ES-I3 (cell line): ENCODE results near the gene SLC30A1.

Experiments used
- H3K36me3 ChIP-seq: 2 replicates; pipeline ENCODE4 v1.6.1; 2013; ENCODE audit warnings: mild to moderate bottlenecking, low read length, control low read depth, moderate library complexity; ENCODE audit not compliant: insufficient read depth
- H3K4me1 ChIP-seq: 2 replicates; pipeline ENCODE4 v1.6.1; 2013; ENCODE audit warnings: mild to moderate bottlenecking, control low read depth, low read length; ENCODE audit not compliant: insufficient read depth
- H3K9ac ChIP-seq: 2 replicates; pipeline ENCODE4 v1.6.1; 2013; ENCODE audit warnings: low read depth, mild to moderate bottlenecking, low read length, moderate library complexity
- H3K9me3 ChIP-seq: 2 replicates; pipeline ENCODE4 v1.6.1; 2013; ENCODE audit warnings: mild to moderate bottlenecking, low read length, moderate library complexity; ENCODE audit not compliant: control insufficient read depth, insufficient read depth

SLC30A1 gene

GRCh38 chr1:211534545-211535291 is 44.2 kb downstream of the SLC30A1 start:
- Histone ChIP-seq H3K36me3 (no peaks in the 10 kb centered on the region), H3K9ac (no peak overlapping the region), H3K9me3 (no peaks in the 10 kb centered on the region), H3K4me1 (no peaks in the 10 kb centered on the region)

- H3K9me3 ChIP-seq: no peaks in the 10 kb centered on the region
These were observed 46.9 kb downstream of the SLC30A1 start for GRCh38 chr1:211532088-211532444.

GRCh38 chr1:211531194-211532087 is 47.5 kb downstream of the SLC30A1 start:
- no peak overlapping the region for H3K9ac ChIP-seq
- peaks cover 13% of the 10 kb centered on the region; the same call in 1 of the 2 replicates for H3K4me1 ChIP-seq
- H3K36me3 ChIP-seq: no peaks in the 10 kb centered on the region
- H3K9me3 ChIP-seq: no peaks in the 10 kb centered on the region

More at GRCh38 chr1:211532088-211532444, 46.9 kb downstream of the SLC30A1 start:
- Histone ChIP-seq H3K36me3 (no peaks in the 10 kb centered on the region), H3K4me1 (peaks cover 9% of the 10 kb centered on the region; the same call in 1 of the 2 replicates), H3K9ac (no peak overlapping the region)

- no peak overlapping the region for H3K9ac ChIP-seq
- H3K4me1 ChIP-seq: peaks cover 16% of the 10 kb centered on the region; the same call in 1 of the 2 replicates
- H3K9me3 ChIP-seq: no peaks in the 10 kb centered on the region
- H3K36me3 ChIP-seq: no peaks in the 10 kb centered on the region
These were observed 48.9 kb downstream of the SLC30A1 start for GRCh38 chr1:211530102-211530501.

GRCh38 chr1:211529453-211529852 is 49.5 kb downstream of the SLC30A1 start:
- H3K9ac ChIP-seq: no peak overlapping the region
- no peaks in the 10 kb centered on the region for H3K9me3 ChIP-seq
- H3K4me1 ChIP-seq: peaks cover 22% of the 10 kb centered on the region; the same call in 1 of the 2 replicates
- H3K36me3 ChIP-seq: no peaks in the 10 kb centered on the region

- Histone ChIP-seq H3K9ac (no peak overlapping the region), H3K9me3 (no peaks in the 10 kb centered on the region), H3K4me1 (peaks cover 24% of the 10 kb centered on the region; the same call in 1 of the 2 replicates), H3K36me3 (no peaks in the 10 kb centered on the region)
These were observed 50.0 kb downstream of the SLC30A1 start for GRCh38 chr1:211529011-211529410.

GRCh38 chr1:211527888-211528287 is 51.1 kb downstream of the SLC30A1 start:
- H3K9me3 ChIP-seq: no peaks in the 10 kb centered on the region
- no peaks in the 10 kb centered on the region for H3K36me3 ChIP-seq
- H3K9ac ChIP-seq: no peak overlapping the region
- peaks cover 24% of the 10 kb centered on the region; the same call in 1 of the 2 replicates for H3K4me1 ChIP-seq

- no peak overlapping the region for H3K9ac ChIP-seq
- H3K36me3 ChIP-seq: no peaks in the 10 kb centered on the region
- peaks cover 24% of the 10 kb centered on the region; the same call in 1 of the 2 replicates for H3K4me1 ChIP-seq
- H3K9me3 ChIP-seq: no peaks in the 10 kb centered on the region
These were observed 52.0 kb downstream of the SLC30A1 start for GRCh38 chr1:211527006-211527405.

GRCh38 chr1:211526101-211526500 is 52.9 kb downstream of the SLC30A1 start:
- Histone ChIP-seq H3K9ac (no peak overlapping the region), H3K9me3 (no peaks in the 10 kb centered on the region), H3K4me1 (peaks cover 24% of the 10 kb centered on the region; the same call in 1 of the 2 replicates), H3K36me3 (no peaks in the 10 kb centered on the region)

GRCh38 chr1:211525101-211525676 is 53.8 kb downstream of the SLC30A1 start:
- Histone ChIP-seq H3K9ac (no peak overlapping the region), H3K4me1 (peaks cover 24% of the 10 kb centered on the region; the same call in 1 of the 2 replicates), H3K9me3 (no peaks in the 10 kb centered on the region), H3K36me3 (no peaks in the 10 kb centered on the region)

- no peak overlapping the region for H3K9ac ChIP-seq
These were observed 54.4 kb downstream of the SLC30A1 start for GRCh38 chr1:211524521-211524920.

GRCh38 chr1:211522804-211523203 is 56.2 kb downstream of the SLC30A1 start:
- Histone ChIP-seq H3K9me3 (no peaks in the 10 kb centered on the region), H3K9ac (no peak overlapping the region), H3K36me3 (no peaks in the 10 kb centered on the region), H3K4me1 (peaks cover 23% of the 10 kb centered on the region; the same call in 1 of the 2 replicates)

More at GRCh38 chr1:211524521-211524920, 54.4 kb downstream of the SLC30A1 start:
- H3K36me3 ChIP-seq: no peaks in the 10 kb centered on the region
- peaks cover 24% of the 10 kb centered on the region; the same call in 1 of the 2 replicates for H3K4me1 ChIP-seq
- H3K9me3 ChIP-seq: no peaks in the 10 kb centered on the region
